ENCODE data around the gene MCRIP2. TPM values are rescaled to one million over a fixed set of nuclear protein-coding genes. Genes with fewer than 3 reads are reported as not detected.
A peak's percentile ranks its signal among the peaks of the same experiment; 100 is the strongest.

Gene MCRIP2
- total and polyA plus RNA-seq, 4 donors = 16.3 to 97.3 (median 61.4) TPM

DNA sequence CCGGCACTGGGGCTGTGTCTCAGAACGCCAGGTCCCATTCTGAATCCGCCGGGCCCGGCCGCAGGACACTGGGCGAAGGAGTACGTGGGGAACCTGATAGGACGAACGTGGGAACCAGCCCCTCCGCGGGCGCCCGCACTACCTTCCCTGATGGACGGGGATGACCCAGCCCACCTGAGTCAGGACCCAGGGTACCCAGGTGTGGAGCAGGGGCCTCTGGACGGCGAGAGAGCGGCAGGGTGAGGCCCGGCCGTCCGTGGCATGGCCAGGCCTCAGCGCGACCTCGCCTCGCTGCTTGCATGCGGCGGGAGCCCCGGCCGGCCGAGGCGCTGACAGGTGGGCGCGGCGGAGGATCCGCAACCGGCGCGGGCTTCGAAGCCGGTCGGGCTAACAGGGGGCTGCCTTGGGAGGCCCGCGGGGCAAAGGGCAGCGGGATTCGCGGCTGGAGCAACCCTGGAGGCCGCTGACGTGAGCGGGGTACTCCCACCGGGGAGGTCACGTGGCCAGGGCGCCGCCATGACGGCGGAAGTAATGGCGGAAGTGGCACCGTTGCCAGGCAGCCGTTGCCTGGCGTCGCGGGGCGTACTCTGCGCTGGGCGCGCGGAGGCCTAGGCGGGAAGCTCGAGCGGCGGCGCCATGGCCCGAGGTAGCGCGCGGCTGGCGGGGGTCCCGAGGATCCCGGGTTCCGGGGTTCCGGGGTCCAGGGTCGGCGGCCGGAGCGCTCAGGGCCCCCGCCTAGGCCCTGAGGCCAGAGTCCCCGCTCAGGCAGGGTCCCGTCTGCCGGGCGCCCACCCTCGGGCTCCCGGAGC, 7.4 kb downstream of the MCRIP2 start, which contains the start of gene WDR90:
WDR90 (plus strand) TSS at position 585 of the 809 bp plus-strand sequence; CDS start at position 637, 52 bp downstream.
- Histone ChIP-seq H3K4me1 (ENCODE audit: control insufficient read depth in 4 of 4, insufficient read depth in 4 of 4, low read length in 3 of 4) (peaks cover 20 to 61% (median 44%) of the 10 kb centered on the region in 4 donors), H3K27ac (ENCODE audit: low read depth in 1 of 2, low read length in 2 of 2) (peak within 1 kb of the TSS; percentile 86 to 89), H3K4me3 (ENCODE audit: low read depth in 1 of 3, low read length in 3 of 3) (peak within 1 kb of the TSS; percentile 69 to 75 (median 75)), H3K9me3 (ENCODE audit: control insufficient read depth in 4 of 4, low read length in 3 of 4) (no peaks in the 10 kb centered on the region), H3K27me3 (ENCODE audit: control insufficient read depth in 4 of 4, insufficient read depth in 4 of 4, low read length in 3 of 4) (no peaks in the 10 kb centered on the region), H3K36me3 (ENCODE audit: control insufficient read depth in 4 of 4, insufficient read depth in 3 of 4, low read depth in 1 of 4, low read length in 3 of 4) (no peaks in the 10 kb centered on the region), H3K9ac (ENCODE audit: low read depth in 1 of 2, low read length in 2 of 2) (peak within 1 kb of the TSS; percentile 63 to 80)
- TF ChIP-seq GABPA (IDR thresholded peaks at IDR 0.05 in 1 of 2, conservative IDR thresholded peaks at IDR 0.05 in 1 of 2) = peak in 1 of 2 donors; percentile 89
- peak; percentile 58 to 71 for TF ChIP-seq HNF4A (conservative IDR thresholded peaks at IDR 0.05)
- TF ChIP-seq RXRA (IDR thresholded peaks at IDR 0.05) = no peak
- peak; percentile 97 for TF ChIP-seq YY1 (IDR thresholded peaks at IDR 0.05)
- TF ChIP-seq SP1 (IDR thresholded peaks at IDR 0.05) = peak; percentile 27
- TF ChIP-seq JUND (IDR thresholded peaks at IDR 0.05) = no peak
- WGBS = under 1% methylated on average over 91 of the region's 91 CpGs
- peak; percentile 92 for DNase-seq (ENCODE audit: low spot score)

- Histone ChIP-seq H3K9ac (ENCODE audit: low read depth in 1 of 2, low read length in 2 of 2) (peak overlapping the region in 1 of 2 donors; percentile 23), H3K27me3 (ENCODE audit: control insufficient read depth in 4 of 4, insufficient read depth in 4 of 4, low read length in 3 of 4) (no peaks in the 10 kb centered on the region), H3K27ac (ENCODE audit: low read depth in 1 of 2, low read length in 2 of 2) (no peak overlapping the region), H3K9me3 (ENCODE audit: control insufficient read depth in 4 of 4, low read length in 3 of 4) (no peaks in the 10 kb centered on the region), H3K4me3 (ENCODE audit: low read depth in 1 of 3, low read length in 3 of 3) (peak overlapping the region; percentile 26 to 75 (median 69)), H3K36me3 (ENCODE audit: control insufficient read depth in 4 of 4, insufficient read depth in 3 of 4, low read depth in 1 of 4, low read length in 3 of 4) (no peaks in the 10 kb centered on the region), H3K4me1 (ENCODE audit: control insufficient read depth in 4 of 4, insufficient read depth in 4 of 4, low read length in 3 of 4) (peaks cover 14 to 55% (median 39%) of the 10 kb centered on the region in 4 donors)
- 8% methylated on average over 44 of the region's 44 CpGs for WGBS
- no peak for DNase-seq (ENCODE audit: low spot score)
- TF ChIP-seq RAD21 (IDR thresholded peaks at IDR 0.05) (no peak), HNF4A (conservative IDR thresholded peaks at IDR 0.05) (no peak), EGR1 (IDR thresholded peaks at IDR 0.05; ENCODE audit: low read depth in 2 of 2) (no peak), MAX (IDR thresholded peaks at IDR 0.05) (no peak), JUND (IDR thresholded peaks at IDR 0.05) (no peak), REST (IDR thresholded peaks at IDR 0.05) (no peak), ZBTB33 (IDR thresholded peaks at IDR 0.05) (no peak), GABPA (IDR thresholded peaks at IDR 0.05 in 1 of 2, conservative IDR thresholded peaks at IDR 0.05 in 1 of 2) (no peak), ATF3 (IDR thresholded peaks at IDR 0.05) (no peak), SP1 (IDR thresholded peaks at IDR 0.05) (no peak), FOXA1 (IDR thresholded peaks at IDR 0.05) (no peak), FOXA2 (IDR thresholded peaks at IDR 0.05) (no peak), YY1 (IDR thresholded peaks at IDR 0.05) (no peak), HNF4G (IDR thresholded peaks at IDR 0.05) (no peak), RXRA (IDR thresholded peaks at IDR 0.05) (no peak), NR2F2 (IDR thresholded peaks at IDR 0.05) (no peak), TAF1 (conservative IDR thresholded peaks at IDR 0.05) (no peak)
- TF ChIP-seq, protein P1, sequence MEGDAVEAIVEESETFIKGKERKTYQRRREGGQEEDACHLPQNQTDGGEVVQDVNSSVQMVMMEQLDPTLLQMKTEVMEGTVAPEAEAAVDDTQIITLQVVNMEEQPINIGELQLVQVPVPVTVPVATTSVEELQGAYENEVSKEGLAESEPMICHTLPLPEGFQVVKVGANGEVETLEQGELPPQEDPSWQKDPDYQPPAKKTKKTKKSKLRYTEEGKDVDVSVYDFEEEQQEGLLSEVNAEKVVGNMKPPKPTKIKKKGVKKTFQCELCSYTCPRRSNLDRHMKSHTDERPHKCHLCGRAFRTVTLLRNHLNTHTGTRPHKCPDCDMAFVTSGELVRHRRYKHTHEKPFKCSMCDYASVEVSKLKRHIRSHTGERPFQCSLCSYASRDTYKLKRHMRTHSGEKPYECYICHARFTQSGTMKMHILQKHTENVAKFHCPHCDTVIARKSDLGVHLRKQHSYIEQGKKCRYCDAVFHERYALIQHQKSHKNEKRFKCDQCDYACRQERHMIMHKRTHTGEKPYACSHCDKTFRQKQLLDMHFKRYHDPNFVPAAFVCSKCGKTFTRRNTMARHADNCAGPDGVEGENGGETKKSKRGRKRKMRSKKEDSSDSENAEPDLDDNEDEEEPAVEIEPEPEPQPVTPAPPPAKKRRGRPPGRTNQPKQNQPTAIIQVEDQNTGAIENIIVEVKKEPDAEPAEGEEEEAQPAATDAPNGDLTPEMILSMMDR (IDR thresholded peaks at IDR 0.05; ENCODE audit: low read depth, low read length, missing input control) = no peak
Observed at GRCh38 chr16:649631-650030, 8.0 kb downstream of the MCRIP2 start.
